Stromal cell of bone marrow (primary cell): ENCODE measurements around the gene POTEI.
"Not testable (repeated sequence)": the region's sequence is repeated elsewhere in the genome, so short reads cannot be mapped to it uniquely, and the experiment has no call there.

Source experiments
- DNase-seq: peaks from one replicate; pipeline ENCODE4 v3.0.0-alpha.2; 2012; ENCODE audit warnings: low read depth

The POTEI gene

DNA sequence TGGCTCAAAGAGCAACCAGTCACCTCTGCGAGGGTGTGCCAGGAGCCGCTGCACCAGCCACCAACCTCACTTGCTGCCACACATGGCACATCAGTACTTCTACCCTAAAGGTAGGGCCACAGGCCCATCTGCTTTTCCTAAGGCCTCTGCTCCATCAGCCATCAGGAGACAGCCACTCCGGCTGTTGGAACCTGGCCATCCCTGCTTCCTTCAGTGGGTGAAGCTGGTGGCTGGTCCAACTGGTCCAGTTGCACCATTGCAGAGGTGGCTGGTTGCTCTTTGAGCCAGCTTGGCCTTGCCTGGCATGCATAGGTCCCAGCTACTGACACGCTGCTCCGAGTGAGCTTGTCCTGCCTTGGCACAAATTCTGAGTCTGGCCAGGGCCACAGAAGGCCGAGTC, 53.7 kb downstream of the POTEI start:
- not testable (repeated sequence) for DNase-seq

DNA sequence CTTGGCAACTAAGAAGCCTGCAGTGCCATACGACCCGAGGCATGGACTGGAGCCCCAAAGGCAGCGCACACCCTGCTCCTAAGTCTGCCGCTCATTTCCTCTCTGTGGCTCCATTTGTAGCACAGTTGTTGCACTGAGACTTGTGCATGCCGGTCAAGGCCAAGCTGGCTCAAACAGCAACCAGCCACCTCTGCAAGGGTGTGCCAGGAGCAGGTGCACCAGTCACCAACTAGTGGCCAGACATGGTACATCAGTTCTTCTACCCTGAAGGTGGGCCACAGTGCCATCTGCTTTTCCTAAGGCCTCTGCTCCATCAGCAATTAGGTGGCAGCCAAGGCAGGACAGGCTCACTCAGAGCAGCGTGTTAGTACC, 54.4 kb downstream of the POTEI start:
- not testable (repeated sequence) for DNase-seq

DNA sequence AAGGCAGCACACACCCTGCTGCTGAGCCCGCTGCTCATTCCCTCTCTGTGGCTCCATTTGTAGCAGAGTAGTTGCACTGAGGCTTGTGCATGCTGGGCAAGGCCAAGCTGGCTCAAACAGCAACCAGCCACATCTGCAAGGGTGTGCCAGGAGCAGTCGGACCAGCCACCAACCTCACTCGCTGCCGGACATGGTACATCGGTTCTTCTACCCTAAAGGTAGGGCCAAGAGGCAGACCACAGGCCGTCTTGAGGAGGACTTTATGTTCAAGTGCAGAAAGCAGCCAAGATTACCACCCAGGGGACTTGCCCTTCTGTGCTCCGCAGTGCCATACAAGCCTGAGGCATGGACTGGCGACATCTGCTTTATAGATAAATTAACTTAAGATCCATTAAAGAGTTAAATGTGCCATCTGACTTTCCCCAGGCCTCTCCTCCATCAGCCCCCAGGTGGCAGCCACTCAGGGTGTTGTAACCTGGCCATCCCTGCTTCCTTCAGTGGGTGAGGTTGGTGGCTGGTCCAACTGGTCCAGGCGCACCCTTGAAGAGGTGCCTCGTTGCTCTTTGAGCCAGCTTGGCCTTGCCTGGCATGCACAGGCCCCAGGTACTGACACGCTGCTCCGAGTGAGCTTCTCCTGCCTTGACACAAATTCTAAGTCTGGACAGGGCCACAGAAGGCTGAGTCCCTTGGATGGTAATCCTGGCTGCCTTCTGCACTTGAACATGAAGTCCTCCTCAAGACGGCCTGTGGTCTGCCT, 55.0 kb downstream of the POTEI start:
- not testable (repeated sequence) for DNase-seq

DNA sequence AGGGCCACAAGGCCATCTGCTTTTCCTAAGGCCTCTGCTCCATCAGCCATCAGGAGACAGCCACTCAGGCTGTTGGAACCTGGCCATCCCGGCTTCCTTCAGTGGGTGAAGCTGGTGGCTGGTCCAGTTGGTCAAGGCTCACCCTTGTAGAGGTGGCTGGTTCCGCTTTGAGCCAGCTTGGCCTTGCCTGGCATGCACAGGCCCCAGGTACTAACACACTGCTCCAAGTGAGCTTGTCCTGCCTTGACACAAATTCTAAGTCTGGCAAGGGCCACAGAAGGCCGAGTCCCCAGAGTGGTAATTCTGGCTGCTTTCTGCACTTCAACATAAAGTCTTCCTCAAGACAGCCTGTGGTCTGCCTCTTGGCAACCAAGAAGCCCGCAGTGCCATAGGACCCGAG, 56.2 kb downstream of the POTEI start:
- DNase-seq: not testable (repeated sequence)

DNA sequence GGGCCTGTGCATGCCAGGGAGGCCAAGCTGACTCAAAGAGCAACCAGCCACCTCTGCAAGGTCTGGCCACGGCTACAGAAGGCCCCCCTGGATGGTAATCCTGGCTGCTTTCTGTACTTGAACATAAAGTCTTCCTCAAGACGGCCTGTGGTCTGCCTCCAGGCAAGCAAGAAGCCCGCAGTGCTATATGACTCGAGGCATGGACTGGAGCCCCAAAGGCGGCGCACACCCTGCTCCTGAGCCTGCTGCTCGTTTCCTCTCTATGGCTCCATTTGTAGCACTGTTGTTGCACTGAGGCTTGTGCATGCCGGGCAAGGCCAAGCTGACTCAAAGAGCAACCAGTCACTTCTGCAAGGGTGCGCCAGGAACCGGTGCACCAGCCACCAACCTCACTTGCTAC, 57.3 kb downstream of the POTEI start:
- DNase-seq: not testable (repeated sequence)

DNA sequence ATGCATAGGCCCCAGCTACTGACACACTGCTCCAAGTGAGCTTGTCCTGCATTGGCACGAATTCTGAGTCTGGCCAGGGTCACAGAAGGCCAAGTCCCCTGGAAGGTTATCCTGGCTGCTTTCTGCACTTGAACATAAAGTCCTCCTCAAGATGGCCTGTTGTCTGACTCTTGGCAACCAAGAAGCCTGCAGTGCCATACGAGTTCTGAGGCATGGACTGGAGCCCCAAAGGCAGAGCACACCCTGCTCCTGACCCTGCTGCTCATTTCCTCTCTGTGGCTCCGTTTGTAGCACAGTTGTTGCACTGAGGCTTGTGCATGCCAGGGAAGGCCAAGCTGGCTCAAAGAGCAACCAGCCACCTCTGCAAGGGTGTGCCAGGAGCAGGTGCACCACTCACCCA, 57.9 kb downstream of the POTEI start:
- not testable (repeated sequence) for DNase-seq

DNA sequence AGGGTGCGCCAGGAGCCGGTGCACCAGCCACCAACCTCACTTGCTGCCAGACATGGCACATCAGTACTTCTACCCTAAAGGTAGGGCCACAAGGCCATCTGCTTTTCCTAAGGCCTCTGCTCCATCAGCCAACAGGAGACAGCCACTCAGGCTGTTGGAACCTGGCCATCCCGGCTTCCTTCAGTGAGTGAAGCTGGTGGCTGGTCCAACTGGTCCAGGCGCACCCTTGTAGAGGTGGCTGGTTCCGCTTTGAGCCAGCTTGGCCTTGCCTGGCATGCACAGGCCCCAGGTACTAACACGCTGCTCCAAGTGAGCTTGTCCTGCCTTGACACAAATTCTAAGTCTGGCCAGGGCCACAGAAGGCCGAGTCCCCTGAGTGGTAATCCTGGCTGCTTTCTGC, 58.8 kb downstream of the POTEI start:
- not testable (repeated sequence) for DNase-seq

DNA sequence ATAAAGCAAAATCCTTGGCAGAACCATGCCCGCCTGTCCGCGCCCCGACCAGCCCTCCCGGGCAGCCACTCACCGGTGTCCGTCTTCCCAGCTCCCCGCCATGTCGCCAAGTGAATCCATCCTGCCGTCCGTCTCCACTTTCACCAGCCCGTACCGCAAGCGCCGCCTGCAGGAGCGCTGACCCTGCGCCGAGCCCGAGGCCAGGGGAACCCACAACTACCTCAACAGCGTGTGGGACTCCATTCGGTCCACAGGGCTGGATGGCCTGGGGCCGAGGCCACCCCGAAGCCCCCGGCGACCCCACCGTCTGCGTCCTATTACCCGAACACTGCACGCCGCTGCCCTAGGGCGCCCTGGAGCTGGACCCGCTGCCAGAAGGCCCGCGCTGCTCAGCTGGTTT, 81.5 kb downstream of the POTEI start:
- DNase-seq: peak; percentile 2

DNA sequence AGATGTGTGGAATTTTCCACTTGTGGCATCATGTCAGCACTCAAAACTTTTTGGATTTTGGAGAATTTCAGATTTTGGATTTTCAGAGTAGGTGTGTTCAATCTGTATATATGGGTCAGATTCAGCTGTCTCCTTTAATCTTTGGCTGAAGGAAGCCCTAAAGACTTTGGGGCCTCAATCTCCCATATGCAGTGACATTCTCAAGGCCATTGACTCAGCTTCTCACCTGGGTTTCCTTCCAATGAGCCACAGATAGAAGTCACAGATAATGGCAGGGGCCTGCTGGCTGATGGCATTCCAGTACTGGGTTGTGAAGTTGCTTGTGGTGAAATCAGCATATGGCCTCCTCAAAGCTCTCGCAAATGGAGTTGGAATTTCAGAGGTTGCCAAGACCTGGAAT, 90.3 kb downstream of the POTEI start:
- not testable (repeated sequence) for DNase-seq

DNA sequence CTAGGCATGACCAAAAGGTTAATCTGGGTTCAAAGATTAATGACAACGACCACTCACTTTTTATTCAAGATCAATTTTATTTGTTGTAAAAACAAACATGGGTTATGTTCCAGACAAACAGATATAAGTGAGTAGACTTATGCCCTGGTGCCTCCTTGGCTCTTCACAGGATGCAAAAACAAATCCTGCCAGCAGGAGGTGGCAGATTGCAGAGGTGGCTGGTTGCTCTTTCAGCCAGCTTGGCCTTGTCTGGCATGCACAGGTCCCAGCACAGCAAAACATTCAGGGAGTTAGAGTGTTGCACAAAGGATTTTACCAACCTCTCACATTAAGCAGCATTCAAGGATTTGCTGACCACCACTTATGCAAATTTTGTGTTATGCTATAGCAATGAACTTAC, 92.4 kb downstream of the POTEI start:
- not testable (repeated sequence) for DNase-seq
